KMS-11 (cell line): Measurements from ENCODE around the gene HDAC6.
A peak's percentile ranks its signal among the peaks of the same experiment; 100 is the strongest.

Source experiments
- H2AFZ ChIP-seq: fragments of 200-600 bp; sonication (generic); 2 replicates; pipeline ENCODE4 v1.6.1; 2016; ENCODE audit warnings: antibody characterized with exemption, mixed run types, low read depth
- H3K27ac ChIP-seq: fragments of 200-600 bp; sonication (generic); 2 replicates; pipeline ENCODE4 v1.6.1; 2016; ENCODE audit warnings: mild to moderate bottlenecking, mixed run types
- H3K27me3 ChIP-seq: fragments of 200-600 bp; sonication (generic); 2 replicates; pipeline ENCODE4 v1.6.1; 2017; ENCODE audit warnings: mild to moderate bottlenecking, low read depth, mixed run types, moderate library complexity; ENCODE audit not compliant: insufficient read depth
- H3K36me3 ChIP-seq: fragments of 200-600 bp; sonication (generic); 2 replicates; pipeline ENCODE4 v1.6.1; 2017; ENCODE audit warnings: mild to moderate bottlenecking, mixed run types; ENCODE audit not compliant: insufficient read depth
- H3K4me1 ChIP-seq: fragments of 200-600 bp; sonication (generic); 2 replicates; pipeline ENCODE4 v1.6.1; 2016; ENCODE audit warnings: mild to moderate bottlenecking, low read depth, mixed run types; ENCODE audit not compliant: poor library complexity, severe bottlenecking
- H3K4me2 ChIP-seq: fragments of 200-600 bp; sonication (generic); 2 replicates; pipeline ENCODE4 v1.7.0; 2016; ENCODE audit warnings: mild to moderate bottlenecking, mixed run types
- H3K4me3 ChIP-seq: fragments of 200-600 bp; sonication (generic); IDR thresholded peaks from 2 replicates; pipeline ENCODE4 v1.6.1; 2017; ENCODE audit warnings: low read depth, low read length, mixed read lengths; ENCODE audit not compliant: insufficient read depth
- H3K79me2 ChIP-seq: fragments of 200-600 bp; sonication (generic); 2 replicates; pipeline ENCODE4 v1.6.1; 2016; ENCODE audit warnings: low read depth, mixed run types; ENCODE audit not compliant: insufficient read depth
- H3K9ac ChIP-seq: fragments of 200-600 bp; sonication (generic); 2 replicates; pipeline ENCODE4 v1.6.1; 2016; ENCODE audit warnings: mild to moderate bottlenecking, mixed run types
- H4K20me1 ChIP-seq: fragments of 200-600 bp; sonication (generic); 2 replicates; pipeline ENCODE4 v1.6.1; 2016; ENCODE audit warnings: mild to moderate bottlenecking, mixed run types; ENCODE audit not compliant: insufficient read depth
- CTCF ChIP-seq: fragments of 200-600 bp; sonication (generic); conservative IDR thresholded peaks from 2 replicates; pipeline ENCODE4 v1.6.1; 2017; ENCODE audit warnings: low read depth, mild to moderate bottlenecking, antibody characterized with exemption, low read length, moderate library complexity, mixed read lengths

The HDAC6 gene

GRCh38 chrX:48802089-48802904, 430 bp downstream of the HDAC6 start:
- peaks cover 4% of the 10 kb centered on the region for H3K4me1 ChIP-seq

GRCh38 chrX:48802905-48803200, 986 bp downstream of the HDAC6 start:
- Histone ChIP-seq H2AFZ (no peak overlapping the region), H3K79me2 (no peaks in the 10 kb centered on the region), H3K4me2 (peak overlapping the region; percentile 56), H3K36me3 (no peaks in the 10 kb centered on the region), H3K27ac (peak overlapping the region; percentile 23; the same call in 1 of the 2 replicates), H3K27me3 (no peaks in the 10 kb centered on the region), H4K20me1 (no peaks in the 10 kb centered on the region), H3K4me1 (peaks cover 4% of the 10 kb centered on the region), H3K4me3 (no peak overlapping the region), H3K9ac (no peak overlapping the region)
- no peak for TF ChIP-seq CTCF

More at GRCh38 chrX:48802089-48802904, 430 bp downstream of the HDAC6 start:
- Histone ChIP-seq H3K27me3 (no peaks in the 10 kb centered on the region), H3K9ac (peak overlapping the region; percentile 53; the same call in 1 of the 2 replicates), H2AFZ (peak overlapping the region; percentile 54; the same call in 1 of the 2 replicates), H3K36me3 (no peaks in the 10 kb centered on the region), H4K20me1 (no peaks in the 10 kb centered on the region), H3K27ac (peak overlapping the region; percentile 60), H3K4me2 (peak overlapping the region; percentile 56), H3K79me2 (no peaks in the 10 kb centered on the region), H3K4me3 (no peak overlapping the region)
- no peak for TF ChIP-seq CTCF

- no peaks in the 10 kb centered on the region for H3K4me1 ChIP-seq
- no peaks in the 10 kb centered on the region for H3K36me3 ChIP-seq
- H2AFZ ChIP-seq = no peak overlapping the region
- no peaks in the 10 kb centered on the region for H3K27me3 ChIP-seq
- H3K9ac ChIP-seq = no peak overlapping the region
- no peaks in the 10 kb centered on the region for H3K79me2 ChIP-seq
- no peaks in the 10 kb centered on the region for H4K20me1 ChIP-seq
- TF ChIP-seq CTCF = no peak
- no peak overlapping the region for H3K4me3 ChIP-seq
- no peak overlapping the region for H3K4me2 ChIP-seq
- H3K27ac ChIP-seq = no peak overlapping the region
Measured at GRCh38 chrX:48806081-48806480, 4.2 kb downstream of the HDAC6 start.

- no peaks in the 10 kb centered on the region for H3K4me1 ChIP-seq
- H3K27ac ChIP-seq = no peak overlapping the region
- H3K79me2 ChIP-seq = no peaks in the 10 kb centered on the region
- H3K27me3 ChIP-seq = no peaks in the 10 kb centered on the region
- H3K4me2 ChIP-seq = no peak overlapping the region
- no peak overlapping the region for H3K9ac ChIP-seq
- TF ChIP-seq CTCF = no peak
- H4K20me1 ChIP-seq = no peaks in the 10 kb centered on the region
- H2AFZ ChIP-seq = no peak overlapping the region
- no peak overlapping the region for H3K4me3 ChIP-seq
- no peaks in the 10 kb centered on the region for H3K36me3 ChIP-seq
Measured at GRCh38 chrX:48813644-48814043, 11.8 kb downstream of the HDAC6 start.
